ENCODE measurements around the gene ATP6V0C. TPM values are rescaled to one million over a fixed set of nuclear protein-coding genes. Genes with fewer than 3 reads are reported as not detected.
A peak's percentile ranks its signal among the peaks of the same experiment; 100 is the strongest.

Gene ATP6V0C
- total and polyA plus RNA-seq, 2 of the 13 experiments (the other 11 are each of a cell fraction or from before 2014, with no cell fraction given): 10.4 to 20.1 TPM

- peak overlapping the region; percentile 84 for H3K4me2 ChIP-seq (ENCODE audit: low read depth, low read length)
- H2AFZ ChIP-seq (ENCODE audit: low read length): no peak overlapping the region
- H3K9me3 ChIP-seq (ENCODE audit: low read length): no peaks in the 10 kb centered on the region
- H3K27ac ChIP-seq (ENCODE audit: extremely low read length, insufficient read depth, low read length): peak overlapping the region; percentile 91
- BruUV-seq (replicated peaks): no TSS peak
- 23% methylated on average over 5 of the region's 15 CpGs for WGBS (ENCODE audit: low lambda C conversion rate)
- peaks cover 49% of the 10 kb centered on the region for H3K4me1 ChIP-seq (ENCODE audit: insufficient read depth, low read length)
- FAIRE-seq (no peak), DNase-seq (ENCODE audit: low spot score) (no peak), ATAC-seq (peak; percentile 56)
- peaks cover 0 to 4% of the 10 kb centered on the region in 2 experiments; a peak in 1 of 5 replicates for H3K36me3 ChIP-seq (replicated peaks in 1 of 2; ENCODE audit: control insufficient read depth in 1 of 2, insufficient read depth in 2 of 2, low read length in 2 of 2)
- H4K20me1 ChIP-seq (ENCODE audit: insufficient read depth, low read length): peaks cover 34% of the 10 kb centered on the region
- ChIA-PET CTCF (ENCODE audit: low intra/inter-chr PET ratio, low total read pairs) (interaction anchor here (0.8 kb wide), 1 partner anchor 11 kb away, joined by 3 read pairs; no protein-coding TSS in a partner anchor), POLR2A (interaction anchor here (0.7 to 4.2 kb wide), 9 partner anchors 11 to 357 kb away, joined by 3 to 42 read pairs (median 4); partner anchors contain the start of genes CEMP1, ECI1, PGP and TRAF7)
- in situ Hi-C loops (cut with HindIII; ENCODE audit: extremely low pct_ligation_motif_present, low pct_unique_long_range_greater_than_20kb) (no loop called here), intact Hi-C loops (cut with micrococcal nuclease; ENCODE audit: unreplicated experiment) (no loop called here)
- H3K9ac ChIP-seq (ENCODE audit: insufficient read depth, low read depth, low read length): peak overlapping the region; percentile 93
- H3K79me2 ChIP-seq (ENCODE audit: insufficient read depth, low read length): peaks cover 34% of the 10 kb centered on the region
- H3K27me3 ChIP-seq (ENCODE audit: control insufficient read depth in 1 of 2, insufficient read depth in 2 of 2, low read length in 2 of 2): no peaks in the 10 kb centered on the region; a peak in 1 of 5 replicates
- H3K4me3 ChIP-seq (replicated peaks in 1 of 3; ENCODE audit: insufficient read depth in 1 of 3, low read depth in 2 of 3, low read length in 3 of 3): peak overlapping the region; percentile 89 to 97 (median 94); a peak in 5 of 6 replicates
- TF ChIP-seq IRF1 (CRISPR knock-in tag; IDR thresholded peaks at IDR 0.05; ENCODE audit: low read depth) (0 out of 2 replicates have a peak, but pooled peaks have one; percentile 47), HDAC1 (CRISPR knock-in tag; IDR thresholded peaks at IDR 0.05) (peak; percentile 81), PATZ1 (CRISPR knock-in tag; IDR thresholded peaks at IDR 0.05) (peak; percentile 6; the same call in 1 of the 2 replicates), MAX (IDR thresholded peaks at IDR 0.05) (peak; percentile 27; the same call in 1 of the 2 replicates), HOXA5 (CRISPR knock-in tag; IDR thresholded peaks at IDR 0.05) (peak; percentile 66; the same call in 1 of the 2 replicates), ZFP36L2 (CRISPR knock-in tag; IDR thresholded peaks at IDR 0.05) (no peak), ZNF235 (CRISPR knock-in tag; IDR thresholded peaks at IDR 0.05; ENCODE audit: borderline replicate concordance) (0 out of 2 replicates have a peak, but pooled peaks have one; percentile 17), PAF1 (CRISPR knock-in tag; IDR thresholded peaks at IDR 0.05) (no peak), CCAR2 (optimal IDR thresholded peaks at IDR 0.05; ENCODE audit: low read depth, low read length) (no peak), FOXC1 (CRISPR knock-in tag; IDR thresholded peaks at IDR 0.05; ENCODE audit: borderline replicate concordance) (peak; percentile 73), HMGXB3 (CRISPR knock-in tag; IDR thresholded peaks at IDR 0.05; ENCODE audit: borderline replicate concordance) (0 out of 2 replicates have a peak, but pooled peaks have one; percentile 10), ZNF788 (CRISPR knock-in tag; IDR thresholded peaks at IDR 0.05; ENCODE audit: borderline replicate concordance) (0 out of 2 replicates have a peak, but pooled peaks have one; percentile 30), ZNF292 (CRISPR knock-in tag; IDR thresholded peaks at IDR 0.05; ENCODE audit: borderline replicate concordance, low read depth) (no peak), STAG1 (CRISPR knock-in tag; IDR thresholded peaks at IDR 0.05) (peak; percentile 41), NFKB2 (CRISPR knock-in tag; IDR thresholded peaks at IDR 0.05; ENCODE audit: borderline replicate concordance) (peak; percentile 19; the same call in 1 of the 2 replicates), ZNF605 (CRISPR knock-in tag; IDR thresholded peaks at IDR 0.05) (peak; percentile 69)
Observed at GRCh38 chr16:2512735-2513404, 882 bp upstream of the ATP6V0C start.
